Gastrocnemius medialis (tissue), 4 donors: ENCODE results near the gene CFAP54. TPM values are rescaled to one million over a fixed set of nuclear protein-coding genes. Genes with fewer than 3 reads are reported as not detected.

ENCODE experiments used
- ATAC-seq, 2 donors: fragments of 150-250 bp; one replicate each; pipeline ENCODE4 v1.9.1; 2016
- DNase-seq, 2 donors: peaks; one replicate each; pipeline ENCODE4 v3.0.0-alpha.2; 2019
- H3K27ac ChIP-seq, 4 donors: fragments of 200-600 bp; sonication (generic); 1 replicate in 1 of 4; 2 replicates in 3 of 4; pipeline ENCODE4 v1.5.1; 2016 to 2018; ENCODE audit warnings: mild to moderate bottlenecking in 2 of 4, moderate library complexity in 1 of 4
- H3K27me3 ChIP-seq, 3 donors: fragments of 200-600 bp; sonication (generic) in 2 of 3; 1 replicate in 1 of 3; 2 replicates in 2 of 3; pipeline versions ENCODE4 v1.5.1 to v1.6.0; 2016 to 2019; ENCODE audit warnings: mild to moderate bottlenecking in 1 of 3, moderate library complexity in 1 of 3
- H3K36me3 ChIP-seq, 2 donors: fragments of 200-600 bp; sonication (generic) in 1 of 2; one replicate each; pipeline ENCODE4 v1.5.1; 2017 to 2018
- H3K4me1 ChIP-seq, 2 donors: fragments of 200-600 bp; sonication (generic) in 1 of 2; one replicate each; pipeline ENCODE4 v1.5.1; 2016 to 2017; ENCODE audit warnings: mild to moderate bottlenecking in 2 of 2
- H3K4me3 ChIP-seq, 4 donors: fragments of 200-600 bp; sonication (generic) in 3 of 4; 1 replicate in 1 of 4; 2 replicates in 3 of 4; pipeline ENCODE4 v1.5.1; 2016 to 2019; ENCODE audit warnings: mild to moderate bottlenecking in 2 of 4
- H3K9me3 ChIP-seq, 3 donors: fragments of 200-600 bp; sonication (generic) in 2 of 3; 1 replicate in 1 of 3; 2 replicates in 2 of 3; pipeline ENCODE4 v1.5.1; 2016 to 2019
- POLR2A ChIP-seq, 2 donors: fragments of 450-650 bp; IDR thresholded peaks; one replicate each; pipeline ENCODE4 v1.6.1; 2017; ENCODE audit warnings: antibody characterized with exemption in 2 of 2, mild to moderate bottlenecking in 2 of 2, moderate library complexity in 2 of 2
- in situ Hi-C, 4 donors: fragments of 200-750 bp; cut with MboI; loops; one replicate each; pipeline versions ENCODE4 v1.15.0 to v1.8.0; 2017; ENCODE audit warnings: low sequenced_read_pairs in 4 of 4
- intact Hi-C: fragments of 100-400 bp; cut with DNase I; formaldehyde crosslinking; loops from one replicate; pipeline ENCODE4 v1.15.1; 2023; ENCODE audit warnings: low total_unique reads
- total RNA-seq, 4 donors: library from RNA; depleted of rRNA; stranded (reverse); fragments of >200 nt; gene quantifications; one replicate each; pipeline versions ENCODE4 v1.1.0 to v1.2.3, GENCODE V29; 2016
- TF ChIP-seq, protein P1 (sequence below), 5 experiments: fragments of 450-650 bp in 3 of 5; fragments of 200-600 bp in 2 of 5; sonication (generic) in 2 of 5; IDR thresholded peaks in 4 of 5; conservative IDR thresholded peaks in 1 of 5; 1 replicate in 4 of 5; 2 replicates in 1 of 5; pipeline ENCODE4 v1.5.1; 2016 to 2019; ENCODE audit warnings: antibody characterized with exemption in 5 of 5, mild to moderate bottlenecking in 3 of 5, moderate library complexity in 3 of 5

Gene CFAP54
- total RNA-seq, 4 donors from 2014 or later, result not detected

DNA sequence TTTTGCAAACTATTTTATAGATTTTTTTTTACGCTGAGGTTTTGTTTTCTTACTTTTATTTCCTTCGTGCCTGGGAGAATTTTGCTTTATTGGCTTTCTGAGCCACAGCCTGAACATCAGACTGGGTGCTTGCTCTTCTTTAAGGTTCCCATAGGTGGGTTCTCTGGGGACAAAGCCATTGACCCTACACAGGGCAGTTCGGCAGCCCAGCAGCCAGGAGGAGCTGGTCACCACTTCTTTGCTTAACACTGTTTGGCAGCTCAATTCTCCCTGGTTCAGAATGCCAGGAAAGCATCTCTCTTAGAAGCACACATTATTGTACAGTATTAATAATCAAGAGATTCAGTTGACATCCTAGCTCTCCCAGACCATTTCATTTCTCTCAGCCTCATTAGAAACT, 276.9 kb downstream of the CFAP54 start:
- Histone ChIP-seq H3K4me3 (no peak overlapping the region), H3K27ac (no peak overlapping the region), H3K9me3 (no peaks in the 10 kb centered on the region), H3K4me1 (no peaks in the 10 kb centered on the region), H3K36me3 (no peaks in the 10 kb centered on the region), H3K27me3 (no peaks in the 10 kb centered on the region)
- intact Hi-C loops, result no loop called here
- in situ Hi-C loops, result loop anchor here in 1 of 4 donors (25.0 kb wide), 1 partner anchor 96 kb away; no protein-coding TSS in a partner anchor
- ATAC-seq (no peak), DNase-seq (no peak)
- TF ChIP-seq, protein P1, sequence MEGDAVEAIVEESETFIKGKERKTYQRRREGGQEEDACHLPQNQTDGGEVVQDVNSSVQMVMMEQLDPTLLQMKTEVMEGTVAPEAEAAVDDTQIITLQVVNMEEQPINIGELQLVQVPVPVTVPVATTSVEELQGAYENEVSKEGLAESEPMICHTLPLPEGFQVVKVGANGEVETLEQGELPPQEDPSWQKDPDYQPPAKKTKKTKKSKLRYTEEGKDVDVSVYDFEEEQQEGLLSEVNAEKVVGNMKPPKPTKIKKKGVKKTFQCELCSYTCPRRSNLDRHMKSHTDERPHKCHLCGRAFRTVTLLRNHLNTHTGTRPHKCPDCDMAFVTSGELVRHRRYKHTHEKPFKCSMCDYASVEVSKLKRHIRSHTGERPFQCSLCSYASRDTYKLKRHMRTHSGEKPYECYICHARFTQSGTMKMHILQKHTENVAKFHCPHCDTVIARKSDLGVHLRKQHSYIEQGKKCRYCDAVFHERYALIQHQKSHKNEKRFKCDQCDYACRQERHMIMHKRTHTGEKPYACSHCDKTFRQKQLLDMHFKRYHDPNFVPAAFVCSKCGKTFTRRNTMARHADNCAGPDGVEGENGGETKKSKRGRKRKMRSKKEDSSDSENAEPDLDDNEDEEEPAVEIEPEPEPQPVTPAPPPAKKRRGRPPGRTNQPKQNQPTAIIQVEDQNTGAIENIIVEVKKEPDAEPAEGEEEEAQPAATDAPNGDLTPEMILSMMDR (IDR thresholded peaks at IDR 0.05 in 4 of 5, conservative IDR thresholded peaks at IDR 0.05 in 1 of 5), result no peak
- TF ChIP-seq POLR2A (IDR thresholded peaks at IDR 0.05), result no peak

DNA sequence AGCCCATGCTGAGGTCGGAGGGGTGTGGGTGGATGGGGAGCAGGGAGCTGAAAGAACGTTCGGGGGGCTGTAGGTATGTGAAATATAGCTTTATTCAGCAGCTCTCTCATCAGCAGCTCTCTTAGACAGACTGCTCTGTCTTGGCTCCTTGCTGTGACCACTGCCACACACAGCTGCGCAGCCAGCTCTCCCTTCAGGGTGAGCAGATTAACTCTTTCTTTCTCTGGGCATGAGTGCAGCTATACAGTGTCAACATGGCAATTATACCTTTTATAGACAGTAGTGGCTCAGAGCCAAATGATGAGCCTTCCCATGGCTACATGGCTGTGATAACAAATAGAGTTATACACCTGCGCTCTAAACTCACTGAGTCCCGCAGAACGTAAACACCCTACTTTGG, 280.0 kb downstream of the CFAP54 start:
- no peak overlapping the region for H3K27ac ChIP-seq
- H3K9me3 ChIP-seq, result no peaks in the 10 kb centered on the region
- ATAC-seq (no peak), DNase-seq (no peak)
- no peak for TF ChIP-seq POLR2A (IDR thresholded peaks at IDR 0.05)
- TF ChIP-seq, protein P1 (IDR thresholded peaks at IDR 0.05 in 4 of 5, conservative IDR thresholded peaks at IDR 0.05 in 1 of 5), result no peak
- no peaks in the 10 kb centered on the region for H3K4me1 ChIP-seq
- in situ Hi-C loops (loop anchor here in 1 of 4 donors (25.0 kb wide), 1 partner anchor 93 kb away; no protein-coding TSS in a partner anchor), intact Hi-C loops (no loop called here)
- H3K27me3 ChIP-seq, result no peaks in the 10 kb centered on the region
- no peak overlapping the region for H3K4me3 ChIP-seq
- no peaks in the 10 kb centered on the region for H3K36me3 ChIP-seq

DNA sequence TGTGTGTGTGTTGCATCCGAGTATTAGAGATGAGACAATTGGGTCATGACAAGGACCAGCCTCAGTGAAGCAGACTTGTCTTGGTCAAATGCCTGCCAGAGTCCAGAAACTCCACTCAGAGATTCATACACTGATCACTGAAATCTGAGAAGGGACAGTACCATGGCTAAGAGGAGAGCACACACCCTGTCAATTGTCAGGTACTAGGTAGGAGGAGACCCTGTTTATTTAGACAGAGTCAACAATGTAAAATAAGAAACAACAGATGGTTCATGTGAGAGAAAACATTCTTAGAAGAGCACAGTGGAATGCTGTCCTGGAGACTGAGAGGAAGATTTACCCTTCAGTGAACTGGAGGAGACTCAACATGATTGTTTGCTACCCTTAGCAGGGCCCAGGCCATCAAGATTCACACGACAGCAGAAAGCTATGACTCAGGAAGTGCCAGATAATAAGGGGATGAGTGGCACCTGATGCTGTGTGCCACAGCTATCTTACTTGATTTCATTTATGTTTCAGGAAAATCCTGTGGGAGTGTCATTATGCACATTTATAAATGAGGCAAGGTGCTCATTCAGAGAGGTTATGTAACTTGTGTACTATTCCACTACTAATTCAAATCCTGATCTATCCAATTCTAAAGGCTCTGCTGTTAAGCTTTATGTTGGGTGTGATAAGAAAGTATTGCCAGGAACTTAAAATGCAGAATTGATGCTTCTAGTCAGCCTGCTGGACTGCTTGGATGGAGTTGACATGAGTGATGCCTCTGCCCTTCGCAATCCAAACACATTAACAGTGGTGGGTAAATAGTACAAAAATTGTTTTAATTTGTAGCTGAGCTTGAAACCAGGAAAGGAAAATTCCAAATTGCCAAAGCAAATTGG, 281.1 kb downstream of the CFAP54 start:
- in situ Hi-C loops (loop anchor here in 1 of 4 donors (25.0 kb wide), 1 partner anchor 92 kb away; no protein-coding TSS in a partner anchor), intact Hi-C loops (no loop called here)
- DNase-seq (no peak), ATAC-seq (no peak)
- Histone ChIP-seq H3K27ac (no peak overlapping the region), H3K36me3 (no peaks in the 10 kb centered on the region), H3K9me3 (no peaks in the 10 kb centered on the region), H3K27me3 (no peaks in the 10 kb centered on the region), H3K4me1 (no peaks in the 10 kb centered on the region), H3K4me3 (no peak overlapping the region)
- TF ChIP-seq, protein P1 (IDR thresholded peaks at IDR 0.05 in 4 of 5, conservative IDR thresholded peaks at IDR 0.05 in 1 of 5), result no peak
- no peak for TF ChIP-seq POLR2A (IDR thresholded peaks at IDR 0.05)

- no peaks in the 10 kb centered on the region for H3K9me3 ChIP-seq
- no peak for TF ChIP-seq POLR2A (IDR thresholded peaks at IDR 0.05)
- TF ChIP-seq, protein P1 (IDR thresholded peaks at IDR 0.05 in 4 of 5, conservative IDR thresholded peaks at IDR 0.05 in 1 of 5), result no peak
- no peaks in the 10 kb centered on the region for H3K4me1 ChIP-seq
- no peak overlapping the region for H3K27ac ChIP-seq
- no peak overlapping the region for H3K4me3 ChIP-seq
- ATAC-seq (no peak), DNase-seq (no peak)
- no peaks in the 10 kb centered on the region for H3K36me3 ChIP-seq
- in situ Hi-C loops, result loop anchor here in 1 of 4 donors (25.0 kb wide), 1 partner anchor 89 kb away; no protein-coding TSS in a partner anchor
- intact Hi-C loops, result no loop called here
- no peaks in the 10 kb centered on the region for H3K27me3 ChIP-seq
These were observed 283.7 kb downstream of the CFAP54 start for GRCh38 chr12:96773031-96773430.
